Left ventricle myocardium inferior (tissue), 1 donor: Measurements from ENCODE around the gene DIAPH2. TPM values are rescaled to one million over a fixed set of nuclear protein-coding genes. Genes with fewer than 3 reads are reported as not detected.

Source experiments
- DNase-seq: peaks from one replicate; pipeline ENCODE4 v3.0.0-alpha.2; 2020
- H3K27ac ChIP-seq: fragments of 200-600 bp; replicated peaks from 2 replicates; pipeline ENCODE4 v1.8.0; 2021
- H3K27me3 ChIP-seq: fragments of 200-600 bp; 2 replicates; pipeline ENCODE4 v1.8.0; 2021; ENCODE audit warnings: low read depth
- H3K36me3 ChIP-seq: fragments of 200-600 bp; 2 replicates; pipeline ENCODE4 v1.8.0; 2021
- H3K4me1 ChIP-seq: fragments of 200-600 bp; 2 replicates; pipeline ENCODE4 v1.8.0; 2021
- H3K4me3 ChIP-seq: fragments of 200-600 bp; 2 replicates; pipeline ENCODE4 v1.8.0; 2021; ENCODE audit warnings: mild to moderate bottlenecking, moderate library complexity
- H3K9me3 ChIP-seq: fragments of 200-600 bp; replicated peaks from 2 replicates; pipeline ENCODE4 v1.8.0; 2021
- CTCF ChIP-seq: fragments of 200-600 bp; IDR thresholded peaks from 2 replicates; pipeline ENCODE4 v1.8.0; 2021; ENCODE audit warnings: antibody characterized with exemption, mild to moderate bottlenecking, borderline replicate concordance
- intact Hi-C: fragments of 100-400 bp; cut with micrococcal nuclease; formaldehyde crosslinking; loops from one replicate; pipeline ENCODE4 v1.11.0; 2022
- total RNA-seq: library from RNA; stranded (reverse); fragmentation: NEBNext Ultra II Directional; extraction: Animal tissue kit (Norgen Biotek cat#: 25700); gene quantifications from one replicate; pipeline ENCODE4 v1.2.1, GENCODE V29; 2021
- donor health status: DM: no; HTN: yes; CAD: no; lungs with severe emphysema.

Gene DIAPH2
- total RNA-seq, 1 donor from 2014 or later: 9.3 TPM

GRCh38 chrX:96685210-96686099, 813 bp downstream of the DIAPH2 start:
- intact Hi-C loops: no loop called here
- TF ChIP-seq CTCF: no peak
- Histone ChIP-seq H3K36me3 (no peaks in the 10 kb centered on the region), H3K27me3 (no peaks in the 10 kb centered on the region), H3K9me3 (no peaks in the 10 kb centered on the region), H3K4me3 (peak overlapping the region; percentile 82), H3K4me1 (peaks cover 9% of the 10 kb centered on the region), H3K27ac (peak overlapping the region; percentile 83)
- DNase-seq: peak; percentile 21

GRCh38 chrX:96687776-96688175, 3.1 kb downstream of the DIAPH2 start:
- Histone ChIP-seq H3K4me1 (peaks cover 28% of the 10 kb centered on the region), H3K9me3 (no peaks in the 10 kb centered on the region), H3K36me3 (no peaks in the 10 kb centered on the region), H3K27ac (no peak overlapping the region), H3K27me3 (no peaks in the 10 kb centered on the region), H3K4me3 (no peak overlapping the region)
- TF ChIP-seq CTCF: no peak
- intact Hi-C loops: no loop called here
- DNase-seq: no peak

DNA sequence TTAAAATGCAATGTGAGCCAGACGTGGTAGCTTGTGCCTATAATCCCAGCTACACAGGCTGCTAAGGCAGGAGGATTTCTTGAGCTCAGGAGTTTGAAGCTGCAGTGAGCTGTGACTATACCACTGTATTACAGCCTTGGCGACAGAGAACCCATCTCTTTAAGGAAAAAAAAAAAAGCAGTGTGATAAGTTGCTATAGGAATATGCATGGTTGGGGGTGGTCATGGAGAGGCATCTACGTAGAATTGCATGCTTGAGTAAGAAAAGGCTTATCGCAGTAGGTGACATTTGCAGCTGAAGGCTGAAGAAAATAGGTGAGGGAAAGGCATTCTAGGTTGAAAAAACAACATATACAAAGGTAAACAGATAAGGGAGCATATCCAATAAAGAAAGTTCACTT, 4.1 kb downstream of the DIAPH2 start:
- H3K27me3 ChIP-seq: no peaks in the 10 kb centered on the region
- DNase-seq: no peak
- TF ChIP-seq CTCF: no peak
- peaks cover 28% of the 10 kb centered on the region for H3K4me1 ChIP-seq
- no peaks in the 10 kb centered on the region for H3K36me3 ChIP-seq
- intact Hi-C loops: no loop called here
- H3K27ac ChIP-seq: peak overlapping the region; percentile 50
- no peaks in the 10 kb centered on the region for H3K9me3 ChIP-seq
- no peak overlapping the region for H3K4me3 ChIP-seq

DNA sequence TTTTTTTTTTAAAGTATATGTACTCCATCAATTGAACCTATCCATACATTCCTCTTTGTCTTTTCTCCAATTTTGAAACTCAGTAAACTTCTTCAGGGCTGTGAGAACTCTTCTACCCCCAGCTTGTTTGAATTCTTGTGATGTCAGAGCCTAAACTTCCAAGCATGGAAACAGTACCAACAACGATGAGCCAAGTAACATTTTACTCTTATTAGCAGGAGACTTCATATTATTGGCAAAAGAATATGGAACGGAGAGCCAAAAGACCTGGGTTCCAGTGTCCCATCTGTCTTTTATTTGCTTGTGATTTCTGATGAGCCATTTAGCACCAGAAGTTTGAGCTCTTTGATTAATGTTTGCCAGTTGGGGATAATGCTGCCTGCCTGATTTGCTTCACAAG, 5.3 kb downstream of the DIAPH2 start:
- no peak for TF ChIP-seq CTCF
- intact Hi-C loops: no loop called here
- Histone ChIP-seq H3K36me3 (no peaks in the 10 kb centered on the region), H3K27ac (peak overlapping the region; percentile 50), H3K9me3 (no peaks in the 10 kb centered on the region), H3K4me3 (no peak overlapping the region), H3K4me1 (peaks cover 19% of the 10 kb centered on the region), H3K27me3 (no peaks in the 10 kb centered on the region)
- no peak for DNase-seq

GRCh38 chrX:96692454-96692853, 7.8 kb downstream of the DIAPH2 start:
- H3K4me3 ChIP-seq: no peak overlapping the region
- peak overlapping the region; percentile 23 for H3K27ac ChIP-seq
- no peaks in the 10 kb centered on the region for H3K9me3 ChIP-seq
- H3K4me1 ChIP-seq: peaks cover 18% of the 10 kb centered on the region
- no peaks in the 10 kb centered on the region for H3K36me3 ChIP-seq
- DNase-seq: no peak
- TF ChIP-seq CTCF: no peak
- no peaks in the 10 kb centered on the region for H3K27me3 ChIP-seq
- intact Hi-C loops: no loop called here
